Activated CD4-positive, alpha-beta T cell treated with anti-CD3 and anti-CD28 coated beads, Interleukin-10, Interleukin-2, amounts not matched to agents 100 ng/mL and 50 ng/mL, durations not matched to agents 16 hours and 8 hours (primary cell): ENCODE measurements around the gene GUCA2A.
"Not testable (repeated sequence)": the region's sequence is repeated elsewhere in the genome, so short reads cannot be mapped to it uniquely, and the experiment has no call there.

ENCODE experiments used
- DNase-seq: peaks from one replicate; pipeline ENCODE4 v3.0.0-alpha.2; 2020

Gene GUCA2A, protein sequence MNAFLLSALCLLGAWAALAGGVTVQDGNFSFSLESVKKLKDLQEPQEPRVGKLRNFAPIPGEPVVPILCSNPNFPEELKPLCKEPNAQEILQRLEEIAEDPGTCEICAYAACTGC

DNA sequence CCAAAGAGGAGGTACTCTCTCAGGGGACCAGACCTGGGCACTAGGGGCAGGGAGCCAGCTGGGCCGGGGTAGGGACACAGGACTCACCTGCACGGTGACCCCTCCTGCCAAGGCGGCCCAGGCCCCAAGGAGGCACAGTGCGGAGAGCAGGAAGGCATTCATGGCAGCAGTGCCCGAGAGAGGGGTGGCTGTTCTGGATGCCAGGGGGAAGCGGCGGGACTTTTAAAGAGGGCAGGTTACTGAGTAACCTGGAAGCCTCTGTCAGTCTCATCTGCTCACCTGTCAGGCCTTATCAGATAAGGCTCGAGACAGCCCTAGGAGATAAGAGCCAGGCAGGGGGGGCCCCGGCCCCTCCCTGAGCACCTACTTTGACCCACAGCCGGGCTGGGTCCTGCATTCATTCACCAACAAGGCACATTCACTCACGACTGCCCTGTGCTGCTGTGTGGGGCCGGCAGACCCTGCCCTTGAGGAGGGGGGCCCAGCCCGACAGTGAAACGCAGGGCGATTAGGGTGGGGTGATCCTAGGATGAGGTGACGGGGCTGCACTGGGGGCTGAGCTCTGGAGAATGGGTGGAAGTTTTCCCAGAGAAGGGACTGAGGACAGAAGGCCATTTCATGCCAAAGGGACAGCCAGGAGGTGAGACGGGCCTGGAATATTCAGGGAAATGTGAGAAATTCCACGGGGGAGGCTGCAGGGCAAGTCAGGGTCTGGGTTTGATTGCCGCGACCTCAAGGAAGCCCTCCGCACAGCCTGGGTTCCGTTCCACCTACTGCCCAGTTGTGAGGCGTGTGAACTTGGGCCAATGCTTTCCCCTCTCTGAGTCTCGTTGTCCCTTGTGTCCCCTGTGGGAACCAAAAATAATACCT is at the start of gene GUCA2A:
Gene GUCA2A (minus strand): TSS at position 195 of the 870 bp plus-strand sequence. CDS start 33 bp downstream, at position 162.
- no peak for DNase-seq

DNA sequence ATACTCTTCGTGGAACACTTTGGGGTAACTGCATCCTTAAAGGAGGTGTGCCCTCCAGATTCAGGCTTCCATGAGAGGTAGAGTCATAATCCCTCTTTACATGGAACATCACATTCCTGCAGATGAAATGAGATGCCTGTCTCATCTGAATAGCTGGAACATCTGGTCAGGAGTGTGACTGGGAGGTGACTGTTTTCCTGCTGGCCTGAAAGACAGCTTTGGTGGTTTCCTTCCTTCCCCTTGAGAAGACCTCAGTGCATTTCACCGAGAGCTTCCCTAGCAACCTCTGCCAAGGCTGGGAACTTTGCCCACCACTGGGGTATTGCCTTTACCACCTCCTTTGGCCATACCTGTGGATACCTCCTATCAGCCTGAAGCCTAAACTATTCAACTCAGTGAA is 46.7 kb upstream of the GUCA2A start:
- no peak for DNase-seq

DNA sequence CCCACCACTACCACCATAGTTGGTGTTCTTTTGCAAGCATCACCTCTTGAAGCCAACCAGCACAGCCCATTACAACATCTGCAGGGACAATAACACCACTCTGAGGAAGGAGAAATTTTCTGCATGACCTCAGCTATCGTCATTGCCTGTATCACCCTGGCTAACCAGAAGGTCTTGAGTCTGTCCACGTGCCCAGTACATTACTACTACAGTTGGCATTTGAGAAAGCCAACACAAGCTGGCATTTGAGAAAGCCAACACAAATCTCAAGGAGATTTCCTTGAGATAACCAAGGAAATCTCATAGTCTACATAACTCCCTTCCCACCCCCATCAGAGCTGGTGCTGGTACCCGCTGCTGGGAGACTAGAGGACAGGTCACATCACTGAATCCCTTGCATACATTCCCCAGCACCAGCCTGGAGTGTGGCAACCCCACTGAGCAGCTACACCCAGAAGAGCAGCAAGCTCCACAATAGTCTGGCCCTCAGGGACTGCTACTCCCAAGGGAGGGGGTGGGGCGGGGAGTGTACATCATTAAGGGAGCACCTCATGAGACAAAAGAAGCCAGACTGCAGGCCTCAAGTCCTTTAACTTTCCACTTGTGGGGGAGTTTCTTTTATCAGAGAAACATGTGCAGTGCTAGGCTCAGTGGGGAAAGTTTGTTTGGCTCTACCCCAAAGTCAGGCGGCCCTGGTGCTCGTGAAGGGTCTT is 46.0 kb upstream of the GUCA2A start:
- DNase-seq, result no peak

GRCh38 chr1:42209526-42210251 is 45.1 kb upstream of the GUCA2A start:
- DNase-seq, result no peak

DNA sequence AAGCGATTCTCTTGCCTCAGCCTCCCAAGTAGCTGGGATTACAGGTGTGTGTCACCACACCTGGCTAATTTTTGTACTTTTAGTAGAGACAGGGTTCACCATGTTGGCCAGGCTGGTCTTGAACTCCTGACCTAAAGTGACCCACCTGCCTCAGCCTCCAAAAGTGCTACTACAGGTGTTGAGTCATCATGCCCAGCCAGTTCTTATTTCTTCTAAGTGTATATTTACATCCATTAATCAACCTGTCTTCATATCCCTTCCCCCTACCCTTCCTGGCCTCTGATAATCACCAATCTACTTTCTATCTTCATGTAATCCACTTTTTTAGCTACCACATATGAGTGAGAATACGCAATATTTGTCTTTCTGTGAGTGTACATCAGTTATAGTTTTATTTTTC is 42.4 kb upstream of the GUCA2A start:
- not testable (repeated sequence) for DNase-seq

DNA sequence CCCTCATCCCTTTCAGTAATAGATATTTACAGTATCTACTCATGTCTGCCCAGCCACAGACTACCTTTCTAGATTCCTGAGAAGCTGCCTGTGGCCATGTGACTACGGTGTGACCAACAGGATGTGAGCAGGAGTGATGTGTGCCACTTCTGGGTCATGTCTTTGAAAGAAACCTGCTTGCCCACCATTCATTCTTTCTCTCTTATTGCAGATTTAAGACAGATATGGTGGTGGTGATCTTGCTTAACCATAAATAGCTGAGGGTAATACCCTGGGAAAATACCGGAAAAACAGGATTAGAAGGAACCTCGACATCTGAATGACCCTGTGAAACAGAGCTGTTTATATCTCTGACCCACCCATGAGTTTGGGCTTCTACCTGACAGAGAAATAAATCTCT is 41.6 kb upstream of the GUCA2A start:
- no peak for DNase-seq

DNA sequence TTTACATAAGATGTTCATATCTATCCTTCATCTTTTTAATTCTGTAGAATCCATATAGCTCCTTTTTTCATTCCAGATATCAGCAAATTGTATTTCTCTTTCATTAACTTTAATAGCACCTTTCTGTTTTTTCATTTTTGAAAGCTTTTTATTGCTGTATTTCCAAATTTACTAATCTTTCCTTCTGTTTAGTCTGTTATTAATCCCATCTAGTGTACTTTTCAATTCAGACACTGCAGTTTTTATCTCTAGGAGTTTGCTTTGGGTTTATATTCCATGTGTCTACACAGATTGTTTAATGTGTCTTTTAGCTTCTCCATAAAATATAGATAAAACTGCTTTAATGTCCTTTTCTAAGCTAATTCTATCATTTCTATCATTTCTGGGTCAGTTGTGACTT is 37.4 kb upstream of the GUCA2A start:
- DNase-seq, result no peak

GRCh38 chr1:42198251-42198650 is 33.7 kb upstream of the GUCA2A start:
- DNase-seq, result no peak

DNA sequence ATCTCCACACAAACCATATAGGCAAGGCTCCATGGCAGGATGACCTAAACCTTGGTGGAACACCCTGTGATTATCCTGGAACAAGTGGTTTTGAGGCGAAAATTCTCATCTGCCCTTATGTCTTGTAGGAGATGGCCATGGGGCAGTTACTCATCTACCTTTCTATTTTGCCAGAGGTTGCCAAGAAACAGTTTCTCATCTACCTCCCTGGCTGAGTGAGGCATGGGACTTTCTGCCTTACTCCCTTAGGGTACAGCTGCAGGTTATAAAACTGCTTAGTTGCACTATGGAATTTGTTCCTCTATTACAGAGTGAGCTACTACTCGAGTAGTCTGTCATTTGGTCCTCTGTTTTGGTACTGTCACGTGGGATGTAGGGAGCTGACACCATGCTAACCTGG is 31.3 kb upstream of the GUCA2A start:
- DNase-seq, result no peak

- no peak for DNase-seq
These were observed 27.6 kb upstream of the GUCA2A start for GRCh38 chr1:42192106-42192505.

GRCh38 chr1:42191319-42191718 is 26.8 kb upstream of the GUCA2A start:
- DNase-seq, result no peak

DNA sequence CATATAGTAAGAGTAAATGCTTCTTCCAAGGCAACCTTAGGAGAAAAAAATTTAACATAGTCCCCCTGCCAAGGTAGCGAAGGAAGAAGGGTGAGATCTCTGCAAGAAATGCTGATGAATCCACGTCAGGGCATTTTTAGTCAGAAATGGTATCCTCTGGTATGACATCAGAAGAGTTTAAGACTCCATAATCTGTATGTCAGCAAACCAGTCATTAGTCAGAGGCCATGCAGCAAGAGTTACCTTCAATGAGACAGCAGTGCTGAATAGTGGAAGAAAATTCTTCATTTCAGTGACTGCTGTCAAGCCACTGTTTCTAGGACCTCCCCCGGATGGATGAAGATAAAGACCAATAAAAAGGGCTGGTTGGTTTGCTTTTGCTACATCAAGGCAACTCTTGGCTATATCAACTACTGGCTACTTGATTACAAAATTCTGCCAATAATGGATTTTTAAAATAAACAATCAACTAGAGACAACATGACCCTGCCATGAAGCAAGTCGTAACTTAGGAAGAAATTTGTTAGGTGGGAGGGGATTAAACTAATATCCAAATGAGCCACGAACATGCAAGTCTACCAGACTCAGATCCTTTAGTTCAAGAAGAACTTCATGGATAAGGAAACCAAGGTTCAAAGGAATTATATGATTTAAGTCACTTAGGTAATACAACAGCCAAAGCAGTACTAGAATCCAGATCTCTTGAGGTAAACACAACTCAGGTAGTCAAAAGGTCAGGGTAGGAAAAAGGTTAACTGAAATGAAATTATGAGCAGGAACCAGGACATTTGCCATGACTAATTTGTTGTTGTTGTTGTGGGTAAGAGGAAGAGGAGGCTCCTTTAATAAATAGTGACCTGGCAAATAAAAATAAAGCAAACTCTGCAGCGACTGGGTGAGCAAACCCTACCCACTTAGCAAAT is 25.6 kb upstream of the GUCA2A start:
- DNase-seq, result no peak

- peak; percentile 11 for DNase-seq
These were observed 21.6 kb upstream of the GUCA2A start for GRCh38 chr1:42186152-42186551.

- no peak for DNase-seq
These were observed 20.1 kb upstream of the GUCA2A start for GRCh38 chr1:42184616-42185015.

DNA sequence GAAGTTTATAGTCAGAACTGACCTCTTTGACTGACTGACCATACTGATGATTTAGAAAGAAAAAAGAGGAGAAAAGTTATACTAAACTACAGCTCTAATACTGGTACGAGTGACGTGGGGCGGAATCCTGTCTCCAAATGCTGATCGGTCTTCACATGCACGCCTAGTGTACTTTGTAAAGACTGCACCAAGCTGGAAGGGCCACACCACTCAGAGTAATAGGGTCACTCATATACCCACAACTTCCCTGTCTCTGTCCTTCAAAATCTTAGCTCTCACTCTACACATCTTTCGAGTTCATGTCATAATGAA is 19.4 kb upstream of the GUCA2A start:
- DNase-seq, result no peak

DNA sequence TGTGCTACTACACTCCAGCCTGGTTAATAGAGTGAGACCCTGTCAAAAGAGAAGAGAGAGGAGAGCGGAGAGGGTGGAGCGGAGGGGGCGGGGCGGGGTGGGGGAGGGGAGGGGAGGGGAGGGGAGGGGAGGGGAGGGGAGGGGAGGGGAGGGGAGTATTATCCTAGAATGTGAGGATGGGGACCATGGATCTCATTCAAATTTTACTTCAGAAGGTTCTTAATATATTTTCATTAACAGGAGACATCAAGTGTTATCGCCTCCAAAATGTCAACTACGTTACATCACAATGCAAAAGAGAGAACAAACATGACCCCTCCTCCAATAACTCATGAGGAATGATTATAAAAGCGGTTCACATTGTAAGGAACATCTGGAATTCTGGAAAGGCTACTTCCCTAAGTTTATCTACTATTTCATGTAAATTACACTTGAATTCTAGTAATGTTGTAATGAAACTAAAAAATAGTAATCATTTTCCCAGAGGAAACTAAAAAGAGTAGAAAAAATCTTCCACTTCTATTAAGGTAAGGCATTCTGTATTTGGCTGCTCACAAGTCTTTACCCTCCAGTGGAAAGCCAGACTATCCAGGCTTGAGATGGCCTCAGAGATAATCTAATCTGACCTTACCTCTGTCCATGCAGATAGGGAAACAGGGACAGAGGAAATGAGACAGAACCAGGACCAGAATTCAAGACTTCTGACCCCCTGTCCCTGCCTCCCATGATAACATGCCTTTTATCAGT is 18.8 kb upstream of the GUCA2A start:
- no peak for DNase-seq

DNA sequence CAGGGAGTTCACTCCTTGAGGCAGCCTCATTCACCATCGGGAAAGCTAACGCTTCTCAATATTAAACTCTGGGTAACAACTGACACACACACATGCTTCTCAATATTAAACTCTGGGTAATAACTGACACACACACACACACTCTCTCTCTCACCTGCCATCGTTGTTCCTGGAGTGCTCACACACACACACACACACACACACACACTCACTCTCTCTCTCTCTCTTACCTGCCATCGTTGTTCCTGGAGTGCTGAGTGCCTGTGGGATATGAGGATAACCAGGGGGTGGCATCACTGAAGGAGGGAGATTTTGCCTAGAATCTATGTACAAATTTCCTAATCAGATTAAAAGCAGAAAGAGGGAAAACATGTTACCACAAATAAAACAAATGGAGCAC is 17.1 kb upstream of the GUCA2A start:
- DNase-seq, result no peak

- no peak for DNase-seq
These were observed 15.4 kb upstream of the GUCA2A start for GRCh38 chr1:42179900-42180329.

DNA sequence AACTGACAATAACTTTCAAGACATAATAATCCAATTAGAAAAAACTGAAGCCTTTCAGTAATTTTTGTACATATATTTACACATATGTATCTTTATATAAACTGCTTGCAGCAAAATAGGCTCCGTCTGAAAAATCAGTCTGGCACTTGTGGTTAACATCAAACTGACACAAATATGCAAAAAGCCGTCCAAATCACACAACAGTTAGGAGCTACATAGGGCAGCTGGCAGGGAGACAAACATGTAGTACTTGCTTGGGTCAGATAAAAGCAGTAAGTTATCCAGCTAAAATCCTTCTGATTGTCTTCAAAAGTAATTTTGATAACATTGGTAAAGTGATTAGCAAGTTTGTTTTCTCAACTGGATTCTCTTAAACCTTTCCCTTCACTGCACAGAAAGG is 14.7 kb upstream of the GUCA2A start:
- DNase-seq, result no peak

- DNase-seq, result no peak
These were observed 13.7 kb upstream of the GUCA2A start for GRCh38 chr1:42178249-42178648.

DNA sequence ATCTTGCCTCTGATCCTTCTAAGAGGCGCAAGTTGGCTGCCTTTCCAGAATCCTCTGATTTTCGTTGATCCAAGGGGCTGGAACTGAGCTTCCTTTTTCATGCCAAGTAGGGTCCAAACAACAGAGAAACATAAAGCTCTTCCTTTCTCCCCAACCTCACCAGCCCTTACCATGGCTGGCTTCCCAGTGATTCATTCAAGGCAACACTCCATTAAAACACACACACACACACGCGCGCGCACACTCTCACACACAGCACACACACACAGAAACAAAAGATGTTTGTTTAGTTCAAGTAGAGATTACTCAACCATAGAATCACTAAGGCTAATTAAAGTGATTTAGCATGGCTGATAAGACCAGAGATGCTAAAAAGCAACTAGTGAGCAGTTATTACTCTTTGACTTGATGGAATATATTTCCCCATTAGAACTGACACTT is 13.0 kb upstream of the GUCA2A start:
- no peak for DNase-seq
